ENCODE measurements around the gene CNTNAP3B.
"Not testable (repeated sequence)": the region's sequence is repeated elsewhere in the genome, so short reads cannot be mapped to it uniquely, and the experiment has no call there.

DNA sequence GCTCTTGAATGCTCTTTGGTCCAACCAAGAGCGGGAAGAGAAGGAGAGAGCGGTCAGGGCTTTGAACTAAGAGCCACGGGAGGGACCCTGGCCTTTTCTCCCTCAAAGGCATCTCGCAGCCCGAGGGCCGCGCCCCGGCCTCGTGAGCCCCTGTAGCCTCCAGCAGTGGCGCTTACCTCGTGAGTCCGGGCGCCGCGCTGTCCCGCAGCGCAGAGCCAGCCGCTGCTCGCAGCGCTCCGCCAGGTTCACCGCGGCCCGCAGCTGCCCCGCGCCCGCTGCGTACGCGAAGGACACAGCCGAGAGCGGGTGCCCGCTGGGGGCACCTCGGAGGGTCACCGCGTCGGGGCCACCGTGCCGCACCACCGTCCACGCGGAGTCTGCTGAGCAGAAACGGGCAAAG lies 176.2 kb downstream of the CNTNAP3B start:
- TF ChIP-seq, protein P1, sequence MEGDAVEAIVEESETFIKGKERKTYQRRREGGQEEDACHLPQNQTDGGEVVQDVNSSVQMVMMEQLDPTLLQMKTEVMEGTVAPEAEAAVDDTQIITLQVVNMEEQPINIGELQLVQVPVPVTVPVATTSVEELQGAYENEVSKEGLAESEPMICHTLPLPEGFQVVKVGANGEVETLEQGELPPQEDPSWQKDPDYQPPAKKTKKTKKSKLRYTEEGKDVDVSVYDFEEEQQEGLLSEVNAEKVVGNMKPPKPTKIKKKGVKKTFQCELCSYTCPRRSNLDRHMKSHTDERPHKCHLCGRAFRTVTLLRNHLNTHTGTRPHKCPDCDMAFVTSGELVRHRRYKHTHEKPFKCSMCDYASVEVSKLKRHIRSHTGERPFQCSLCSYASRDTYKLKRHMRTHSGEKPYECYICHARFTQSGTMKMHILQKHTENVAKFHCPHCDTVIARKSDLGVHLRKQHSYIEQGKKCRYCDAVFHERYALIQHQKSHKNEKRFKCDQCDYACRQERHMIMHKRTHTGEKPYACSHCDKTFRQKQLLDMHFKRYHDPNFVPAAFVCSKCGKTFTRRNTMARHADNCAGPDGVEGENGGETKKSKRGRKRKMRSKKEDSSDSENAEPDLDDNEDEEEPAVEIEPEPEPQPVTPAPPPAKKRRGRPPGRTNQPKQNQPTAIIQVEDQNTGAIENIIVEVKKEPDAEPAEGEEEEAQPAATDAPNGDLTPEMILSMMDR (IDR thresholded peaks at IDR 0.05; ENCODE audit: insufficient read depth, low read depth, low read length), result not testable (repeated sequence)
- TF ChIP-seq EZH2 (IDR thresholded peaks at IDR 0.05; ENCODE audit: insufficient read depth, low read length), result not testable (repeated sequence)
